ENCODE measurements around the gene ZNF106.

ZNF106 gene

GRCh38 chr15:42449770-42450424 is 41.0 kb downstream of the ZNF106 start:
- ChIA-PET CTCF (no interaction called here), POLR2A (no interaction called here)

GRCh38 chr15:42448281-42448680 is 42.7 kb downstream of the ZNF106 start:
- DNase-seq (ENCODE audit: extremely low spot score), result no peak
- ChIA-PET CTCF (no interaction called here), POLR2A (no interaction called here)
- no peak for TF ChIP-seq L3MBTL2 (conservative IDR thresholded peaks at IDR 0.05)
- no peak for TF ChIP-seq FOXK2 (IDR thresholded peaks at IDR 0.05)

More at GRCh38 chr15:42449770-42450424, 41.0 kb downstream of the ZNF106 start:
- DNase-seq (ENCODE audit: extremely low spot score), result no peak
- TF ChIP-seq HDGF (IDR thresholded peaks at IDR 0.05; ENCODE audit: borderline replicate concordance), result no peak
- TF ChIP-seq PKNOX1 (IDR thresholded peaks at IDR 0.05), result no peak
- no peak for TF ChIP-seq FOXA1 (IDR thresholded peaks at IDR 0.05)
- TF ChIP-seq LEF1 (IDR thresholded peaks at IDR 0.05; ENCODE audit: borderline replicate concordance), result no peak
- TF ChIP-seq SUZ12 (IDR thresholded peaks at IDR 0.05), result no peak
- TF ChIP-seq TARDBP (IDR thresholded peaks at IDR 0.05), result no peak
- TF ChIP-seq NFRKB (IDR thresholded peaks at IDR 0.05), result no peak
- no peak for TF ChIP-seq L3MBTL2 (conservative IDR thresholded peaks at IDR 0.05)
- TF ChIP-seq ELF4 (IDR thresholded peaks at IDR 0.05), result no peak
- TF ChIP-seq FOXK2 (IDR thresholded peaks at IDR 0.05), result no peak
- TF ChIP-seq BHLHE40 (IDR thresholded peaks at IDR 0.05; ENCODE audit: borderline replicate concordance), result no peak
- no peak for TF ChIP-seq ARNT (IDR thresholded peaks at IDR 0.05)
- TF ChIP-seq ZNF384 (IDR thresholded peaks at IDR 0.05), result no peak
- TF ChIP-seq SP1 (IDR thresholded peaks at IDR 0.05), result no peak

- CTCF ChIA-PET, result no interaction called here
- TF ChIP-seq PKNOX1 (IDR thresholded peaks at IDR 0.05), result no peak
- no peak for TF ChIP-seq ARNT (IDR thresholded peaks at IDR 0.05)
- TF ChIP-seq HDGF (IDR thresholded peaks at IDR 0.05; ENCODE audit: borderline replicate concordance), result no peak
- no peak for TF ChIP-seq NFRKB (IDR thresholded peaks at IDR 0.05)
- TF ChIP-seq TARDBP (IDR thresholded peaks at IDR 0.05), result no peak
- TF ChIP-seq ZNF384 (IDR thresholded peaks at IDR 0.05), result no peak
- TF ChIP-seq CTBP1 (IDR thresholded peaks at IDR 0.05; ENCODE audit: borderline replicate concordance), result no peak
- no peak for TF ChIP-seq LEF1 (IDR thresholded peaks at IDR 0.05; ENCODE audit: borderline replicate concordance)
- no peak for TF ChIP-seq FOXM1 (IDR thresholded peaks at IDR 0.05; ENCODE audit: borderline replicate concordance)
- TF ChIP-seq FOXK2 (IDR thresholded peaks at IDR 0.05), result no peak
- POLR2A ChIA-PET, result no interaction called here
- no peak for DNase-seq (ENCODE audit: extremely low spot score)
Observed at GRCh38 chr15:42447599-42447998, 43.3 kb downstream of the ZNF106 start.

GRCh38 chr15:42445551-42445950 is 45.4 kb downstream of the ZNF106 start:
- TF ChIP-seq FOXK2 (IDR thresholded peaks at IDR 0.05), result no peak
- TF ChIP-seq ARNT (IDR thresholded peaks at IDR 0.05), result no peak
- no peak for TF ChIP-seq FOXM1 (IDR thresholded peaks at IDR 0.05; ENCODE audit: borderline replicate concordance)
- no peak for TF ChIP-seq SP1 (IDR thresholded peaks at IDR 0.05)
- no peak for TF ChIP-seq TARDBP (IDR thresholded peaks at IDR 0.05)
- TF ChIP-seq CTBP1 (IDR thresholded peaks at IDR 0.05; ENCODE audit: borderline replicate concordance), result no peak
- no peak for TF ChIP-seq ZNF384 (IDR thresholded peaks at IDR 0.05)
- CTCF ChIA-PET, result interaction anchor here (0.6 kb wide), 1 partner anchor 62 kb away, joined by 3 read pairs; no protein-coding TSS in a partner anchor
- DNase-seq (ENCODE audit: extremely low spot score), result no peak
- POLR2A ChIA-PET, result interaction anchor here (1.2 kb wide), 1 partner anchor 45 kb away, joined by 3 read pairs; the partner anchor contains the start of gene ZNF106

GRCh38 chr15:42444415-42445063 is 46.4 kb downstream of the ZNF106 start:
- TF ChIP-seq PKNOX1 (IDR thresholded peaks at IDR 0.05), result no peak
- TF ChIP-seq LEF1 (IDR thresholded peaks at IDR 0.05; ENCODE audit: borderline replicate concordance), result no peak
- TF ChIP-seq FOXK2 (IDR thresholded peaks at IDR 0.05), result no peak
- no peak for TF ChIP-seq L3MBTL2 (conservative IDR thresholded peaks at IDR 0.05)
- TF ChIP-seq FOXM1 (IDR thresholded peaks at IDR 0.05; ENCODE audit: borderline replicate concordance), result no peak
- TF ChIP-seq SUZ12 (IDR thresholded peaks at IDR 0.05), result no peak
- no peak for TF ChIP-seq TARDBP (IDR thresholded peaks at IDR 0.05)
- no peak for TF ChIP-seq CTBP1 (IDR thresholded peaks at IDR 0.05; ENCODE audit: borderline replicate concordance)
- TF ChIP-seq BHLHE40 (IDR thresholded peaks at IDR 0.05; ENCODE audit: borderline replicate concordance), result no peak
- TF ChIP-seq ELF4 (IDR thresholded peaks at IDR 0.05), result no peak
- TF ChIP-seq NFRKB (IDR thresholded peaks at IDR 0.05), result no peak
- POLR2A ChIA-PET, result no interaction called here
- CTCF ChIA-PET, result no interaction called here
- no peak for DNase-seq (ENCODE audit: extremely low spot score)

GRCh38 chr15:42427429-42428223 is 63.3 kb downstream of the ZNF106 start:
- DNase-seq (ENCODE audit: extremely low spot score), result no peak
- POLR2A ChIA-PET, result no interaction called here
- CTCF ChIA-PET, result no interaction called here
- TF ChIP-seq SP1 (IDR thresholded peaks at IDR 0.05) (no peak), ZNF384 (IDR thresholded peaks at IDR 0.05) (no peak), NFRKB (IDR thresholded peaks at IDR 0.05) (no peak), TARDBP (IDR thresholded peaks at IDR 0.05) (no peak), CTBP1 (IDR thresholded peaks at IDR 0.05; ENCODE audit: borderline replicate concordance) (no peak), PKNOX1 (IDR thresholded peaks at IDR 0.05) (no peak), L3MBTL2 (conservative IDR thresholded peaks at IDR 0.05) (no peak), LEF1 (IDR thresholded peaks at IDR 0.05; ENCODE audit: borderline replicate concordance) (no peak), ELF4 (IDR thresholded peaks at IDR 0.05) (no peak), FOXM1 (IDR thresholded peaks at IDR 0.05; ENCODE audit: borderline replicate concordance) (no peak), ARNT (IDR thresholded peaks at IDR 0.05) (no peak), FOXA1 (IDR thresholded peaks at IDR 0.05) (no peak)

All from HEK293T (cell line).